Uterus (tissue), 2 donors: ENCODE measurements around the gene LCE7A.

Experiments
- POLR2A ChIP-seq, 2 donors: fragments of 450-650 bp; IDR thresholded peaks; one replicate each; pipeline ENCODE4 v1.6.1; 2016; ENCODE audit warnings: antibody characterized with exemption in 2 of 2, mild to moderate bottlenecking in 1 of 2, moderate library complexity in 1 of 2
- TF ChIP-seq, protein P1 (sequence below), 4 experiments: fragments of 200-600 bp in 2 of 4; fragments of 450-650 bp in 2 of 4; sonication (generic) in 2 of 4; IDR thresholded peaks; one replicate each; pipeline ENCODE4 v1.5.1; 2016 to 2019; ENCODE audit warnings: antibody characterized with exemption in 4 of 4, mild to moderate bottlenecking in 2 of 4, moderate library complexity in 1 of 4

DNA sequence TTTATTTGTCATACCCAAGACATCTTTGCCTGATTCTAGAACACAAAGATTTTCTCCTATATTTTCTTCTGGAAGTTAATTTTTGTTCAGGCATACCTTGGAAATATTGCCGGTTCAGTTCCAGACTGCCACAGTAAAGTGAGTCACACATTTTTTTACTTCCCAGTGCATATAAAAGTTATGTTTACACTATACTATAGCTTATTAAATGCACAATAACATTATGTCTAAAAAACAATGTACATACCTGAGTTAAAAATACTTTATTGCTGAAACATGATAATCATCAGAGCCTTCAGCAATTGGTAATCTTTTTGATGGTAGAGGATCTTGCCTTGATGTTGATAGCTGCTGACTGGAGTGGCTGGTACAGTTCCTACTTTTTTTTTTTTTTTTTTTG lies 28.3 kb downstream of the LCE7A start:
- TF ChIP-seq, protein P1, sequence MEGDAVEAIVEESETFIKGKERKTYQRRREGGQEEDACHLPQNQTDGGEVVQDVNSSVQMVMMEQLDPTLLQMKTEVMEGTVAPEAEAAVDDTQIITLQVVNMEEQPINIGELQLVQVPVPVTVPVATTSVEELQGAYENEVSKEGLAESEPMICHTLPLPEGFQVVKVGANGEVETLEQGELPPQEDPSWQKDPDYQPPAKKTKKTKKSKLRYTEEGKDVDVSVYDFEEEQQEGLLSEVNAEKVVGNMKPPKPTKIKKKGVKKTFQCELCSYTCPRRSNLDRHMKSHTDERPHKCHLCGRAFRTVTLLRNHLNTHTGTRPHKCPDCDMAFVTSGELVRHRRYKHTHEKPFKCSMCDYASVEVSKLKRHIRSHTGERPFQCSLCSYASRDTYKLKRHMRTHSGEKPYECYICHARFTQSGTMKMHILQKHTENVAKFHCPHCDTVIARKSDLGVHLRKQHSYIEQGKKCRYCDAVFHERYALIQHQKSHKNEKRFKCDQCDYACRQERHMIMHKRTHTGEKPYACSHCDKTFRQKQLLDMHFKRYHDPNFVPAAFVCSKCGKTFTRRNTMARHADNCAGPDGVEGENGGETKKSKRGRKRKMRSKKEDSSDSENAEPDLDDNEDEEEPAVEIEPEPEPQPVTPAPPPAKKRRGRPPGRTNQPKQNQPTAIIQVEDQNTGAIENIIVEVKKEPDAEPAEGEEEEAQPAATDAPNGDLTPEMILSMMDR (IDR thresholded peaks at IDR 0.05) = no peak
- no peak for TF ChIP-seq POLR2A (IDR thresholded peaks at IDR 0.05)
